ENCODE data around the gene TYRP1. TPM values are rescaled to one million over a fixed set of nuclear protein-coding genes. Genes with fewer than 3 reads are reported as not detected.

The TYRP1 gene
- total RNA-seq, 3 donors from 2014 or later (not counting 1 experiment from before 2014, with no cell fraction given) = not detected

- no peak for TF ChIP-seq CTCF (IDR thresholded peaks at IDR 0.05)
- Histone ChIP-seq H3K9me3 (ENCODE audit: control insufficient read depth, insufficient read depth, low read length) (peaks cover 8% of the 10 kb centered on the region), H3K36me3 (ENCODE audit: control insufficient read depth, insufficient read depth, low read length) (no peaks in the 10 kb centered on the region), H3K27ac (ENCODE audit: low read length) (no peak overlapping the region), H3K27me3 (ENCODE audit: control insufficient read depth, insufficient read depth, low read length) (no peaks in the 10 kb centered on the region), H3K4me3 (ENCODE audit: low read length) (no peak overlapping the region), H3K4me1 (ENCODE audit: control insufficient read depth, insufficient read depth, low read length) (no peaks in the 10 kb centered on the region)
- intact Hi-C loops (cut with micrococcal nuclease) = no loop called here
- ATAC-seq (no peak), DNase-seq (no peak)
- H3K27me3 Mint-ChIP-seq (ENCODE audit: low read depth in 2 of 2) = no peaks in the 10 kb centered on the region
- no peak overlapping the region for H3K4me3 Mint-ChIP-seq
- H3K9me3 Mint-ChIP-seq = peaks cover 8 to 19% of the 10 kb centered on the region in 2 donors
- no peaks in the 10 kb centered on the region for H3K4me1 Mint-ChIP-seq
- no peaks in the 10 kb centered on the region for H3K36me3 Mint-ChIP-seq
- H3K27ac Mint-ChIP-seq = no peak overlapping the region
- WGBS (ENCODE audit: insufficient coverage) = 43% methylated on average over 1 of the region's 2 CpGs
These were observed 40.2 kb upstream of the TYRP1 start for GRCh38 chr9:12652973-12653372.

DNA sequence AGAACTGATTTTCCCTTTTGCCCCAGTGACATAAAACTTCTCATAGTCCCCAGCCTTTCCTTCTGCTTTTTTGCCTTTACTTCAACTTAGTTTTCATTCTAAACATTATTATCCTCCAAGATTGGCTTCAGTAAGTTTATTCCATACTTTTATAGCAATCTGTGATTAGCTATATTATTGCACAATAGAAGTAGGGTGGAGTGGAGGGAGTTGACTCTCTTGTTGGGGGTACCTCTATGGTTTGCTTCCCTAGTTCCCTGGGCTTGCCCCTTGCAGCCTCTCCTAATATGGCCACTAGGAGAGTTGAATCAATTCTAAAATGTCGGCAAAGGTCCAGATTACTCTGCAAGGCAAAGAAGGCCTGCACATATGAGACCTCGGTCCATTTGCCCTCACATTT is 36.4 kb upstream of the TYRP1 start:
- H3K27ac ChIP-seq (ENCODE audit: low read length) = no peak overlapping the region
- no peak overlapping the region for H3K27ac Mint-ChIP-seq
- peaks cover 10% of the 10 kb centered on the region for H3K9me3 ChIP-seq (ENCODE audit: control insufficient read depth, insufficient read depth, low read length)
- no peaks in the 10 kb centered on the region for H3K4me1 ChIP-seq (ENCODE audit: control insufficient read depth, insufficient read depth, low read length)
- ATAC-seq = no peak
- DNase-seq = no peak
- no peaks in the 10 kb centered on the region for H3K36me3 Mint-ChIP-seq
- H3K27me3 ChIP-seq (ENCODE audit: control insufficient read depth, insufficient read depth, low read length) = no peaks in the 10 kb centered on the region
- no peaks in the 10 kb centered on the region for H3K27me3 Mint-ChIP-seq (ENCODE audit: low read depth in 2 of 2)
- no peaks in the 10 kb centered on the region for H3K36me3 ChIP-seq (ENCODE audit: control insufficient read depth, insufficient read depth, low read length)
- peaks cover 13 to 24% of the 10 kb centered on the region in 2 donors for H3K9me3 Mint-ChIP-seq
- 93% methylated on average over 2 of the region's 2 CpGs for WGBS (ENCODE audit: insufficient coverage)
- H3K4me1 Mint-ChIP-seq = no peaks in the 10 kb centered on the region
- no peak for TF ChIP-seq CTCF (IDR thresholded peaks at IDR 0.05)
- H3K4me3 Mint-ChIP-seq = no peak overlapping the region
- no peak overlapping the region for H3K4me3 ChIP-seq (ENCODE audit: low read length)
- intact Hi-C loops (cut with micrococcal nuclease) = no loop called here

- Mint-ChIP-seq H3K27ac (no peak overlapping the region), H3K36me3 (no peaks in the 10 kb centered on the region), H3K4me3 (no peak overlapping the region), H3K4me1 (no peaks in the 10 kb centered on the region), H3K9me3 (peaks cover 16 to 26% of the 10 kb centered on the region in 2 donors), H3K27me3 (ENCODE audit: low read depth in 2 of 2) (no peaks in the 10 kb centered on the region)
- Histone ChIP-seq H3K27ac (ENCODE audit: low read length) (no peak overlapping the region), H3K27me3 (ENCODE audit: control insufficient read depth, insufficient read depth, low read length) (no peaks in the 10 kb centered on the region), H3K4me1 (ENCODE audit: control insufficient read depth, insufficient read depth, low read length) (no peaks in the 10 kb centered on the region), H3K9me3 (ENCODE audit: control insufficient read depth, insufficient read depth, low read length) (peaks cover 10% of the 10 kb centered on the region), H3K4me3 (ENCODE audit: low read length) (no peak overlapping the region), H3K36me3 (ENCODE audit: control insufficient read depth, insufficient read depth, low read length) (no peaks in the 10 kb centered on the region)
- intact Hi-C loops (cut with micrococcal nuclease) = no loop called here
- DNase-seq = no peak
- no peak for ATAC-seq
- 68% methylated on average over 1 of the region's 2 CpGs for WGBS (ENCODE audit: insufficient coverage)
- TF ChIP-seq CTCF (IDR thresholded peaks at IDR 0.05) = no peak
These were observed 36.0 kb upstream of the TYRP1 start for GRCh38 chr9:12657233-12657632.

DNA sequence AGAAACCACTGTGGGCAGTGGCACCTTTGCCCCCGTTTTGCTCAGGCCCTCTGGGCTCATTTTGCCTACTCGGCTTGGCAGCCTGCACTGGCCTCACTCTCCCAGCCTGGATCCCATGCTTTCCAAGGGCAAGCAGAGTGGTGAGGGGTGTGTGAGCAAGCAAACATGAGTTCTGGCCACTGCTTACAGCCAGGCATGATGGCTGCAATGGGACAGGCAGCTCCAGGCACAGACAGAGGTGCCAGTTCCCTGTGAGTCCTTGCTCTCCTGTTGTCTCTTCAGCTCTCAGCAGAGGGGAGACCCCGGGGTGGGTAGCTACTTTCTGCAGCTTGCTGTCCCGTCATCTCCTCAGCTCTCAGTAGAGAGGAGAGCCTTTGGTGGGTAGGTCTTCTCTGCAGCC is 35.2 kb upstream of the TYRP1 start:
- intact Hi-C loops (cut with micrococcal nuclease) = no loop called here
- TF ChIP-seq CTCF (IDR thresholded peaks at IDR 0.05) = no peak
- peaks cover 10% of the 10 kb centered on the region for H3K9me3 ChIP-seq (ENCODE audit: control insufficient read depth, insufficient read depth, low read length)
- H3K9me3 Mint-ChIP-seq = peaks cover 17 to 24% of the 10 kb centered on the region in 2 donors
- no peak overlapping the region for H3K27ac ChIP-seq (ENCODE audit: low read length)
- no peaks in the 10 kb centered on the region for H3K27me3 ChIP-seq (ENCODE audit: control insufficient read depth, insufficient read depth, low read length)
- H3K27me3 Mint-ChIP-seq (ENCODE audit: low read depth in 2 of 2) = no peaks in the 10 kb centered on the region
- no peak overlapping the region for H3K4me3 Mint-ChIP-seq
- H3K36me3 ChIP-seq (ENCODE audit: control insufficient read depth, insufficient read depth, low read length) = no peaks in the 10 kb centered on the region
- WGBS (ENCODE audit: insufficient coverage) = 88% methylated on average over 4 of the region's 4 CpGs
- no peak overlapping the region for H3K27ac Mint-ChIP-seq
- DNase-seq (no peak), ATAC-seq (no peak)
- no peaks in the 10 kb centered on the region for H3K4me1 ChIP-seq (ENCODE audit: control insufficient read depth, insufficient read depth, low read length)
- no peak overlapping the region for H3K4me3 ChIP-seq (ENCODE audit: low read length)
- H3K36me3 Mint-ChIP-seq = peaks cover 3% of the 10 kb centered on the region
- H3K4me1 Mint-ChIP-seq = no peaks in the 10 kb centered on the region

Measured in natural killer cell (primary cell).